Activated T-cell treated with anti-CD3 and anti-CD28 coated beads for 4 hours (primary cell): Measurements from ENCODE around the gene YPEL1.

Source experiments
- DNase-seq: peaks from one replicate; pipeline ENCODE4 v3.0.0-alpha.2; 2020

The YPEL1 gene

DNA sequence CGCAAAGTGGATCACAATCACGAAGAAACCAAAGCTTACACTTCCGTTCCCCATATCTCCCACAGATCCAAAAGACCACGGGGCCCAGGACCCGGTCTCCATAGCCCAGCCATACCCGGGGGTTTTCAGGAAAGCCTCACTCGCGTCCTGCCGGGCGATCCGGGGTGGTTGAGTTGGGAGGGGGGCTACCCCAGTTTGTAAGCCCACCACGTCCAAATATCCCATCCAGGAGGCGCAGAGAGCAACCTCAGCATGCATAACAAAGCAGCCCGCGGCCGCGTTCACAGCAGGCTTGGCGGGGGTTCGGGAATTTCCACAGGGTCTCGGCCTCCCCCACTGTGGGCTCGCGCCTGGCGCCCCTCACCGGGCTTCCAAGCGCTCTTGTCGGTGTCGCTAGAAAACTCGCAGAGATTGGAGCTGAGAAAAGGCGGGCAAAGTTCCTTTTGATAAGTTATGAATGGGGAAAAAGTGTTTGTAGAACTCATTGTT, 84.0 kb downstream of the YPEL1 start:
- no peak for DNase-seq

DNA sequence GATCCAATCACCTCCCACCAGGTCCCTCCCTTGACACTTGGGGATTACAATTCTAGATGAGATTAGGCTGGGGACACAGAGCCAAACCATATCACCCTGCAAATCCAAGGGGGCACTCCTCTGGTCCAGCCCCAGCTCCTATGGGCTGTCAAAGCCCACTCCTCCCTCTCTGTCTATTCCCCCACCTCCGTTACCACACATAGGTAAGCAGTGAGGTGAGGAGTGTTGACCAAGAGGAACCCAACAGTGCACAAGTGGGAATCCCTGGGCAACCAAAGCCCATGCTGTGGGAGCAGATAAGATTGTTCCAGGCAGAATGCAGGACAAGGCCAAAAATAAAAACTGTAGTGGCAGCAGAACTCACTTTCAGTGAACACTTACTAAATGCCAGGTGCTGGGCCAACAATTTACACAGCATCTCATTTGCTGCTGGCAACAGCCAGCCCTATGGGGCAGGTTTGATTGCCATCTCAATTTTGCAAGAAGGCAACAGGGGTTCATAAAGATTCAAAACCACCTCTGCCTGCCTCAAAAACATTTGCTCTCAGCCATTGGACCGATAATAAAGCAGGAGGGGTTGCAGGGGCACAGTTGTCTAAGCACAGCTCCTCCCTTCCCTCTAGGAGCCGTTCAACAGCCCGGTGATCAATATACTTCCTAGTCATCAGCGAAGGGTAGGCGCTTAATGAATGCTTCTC, 84.6 kb downstream of the YPEL1 start:
- no peak for DNase-seq

DNA sequence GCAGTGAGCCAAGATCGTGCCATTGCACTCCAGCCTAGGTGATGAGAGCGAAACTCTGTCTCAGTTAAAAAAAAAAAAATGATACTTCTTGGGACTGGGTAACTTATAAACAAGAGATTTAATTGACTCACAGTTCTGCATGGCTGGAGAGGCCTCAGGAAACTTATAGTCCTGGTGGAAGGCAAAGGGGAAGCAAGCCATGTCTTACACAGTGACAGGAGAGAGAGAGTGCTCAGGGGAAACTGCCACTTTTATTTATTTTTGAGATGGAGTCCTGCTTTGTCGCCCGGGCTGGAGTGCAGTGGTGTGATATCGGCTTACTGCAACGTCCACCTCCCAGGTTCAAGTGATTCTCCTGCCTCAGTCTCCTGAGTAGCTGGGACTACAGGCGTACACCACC, 85.3 kb downstream of the YPEL1 start:
- DNase-seq, result no peak
